A549 (cell line): ENCODE measurements around the gene HIVEP1.

Experiments used
- EHMT2 ChIP-seq: fragments of 200-600 bp; sonication (generic); IDR thresholded peaks from 2 replicates; pipeline ENCODE4 v1.6.1; 2016; ENCODE audit warnings: antibody characterized with exemption, low read depth, mild to moderate bottlenecking, moderate library complexity
- EP300 ChIP-seq, 2 experiments: fragments of >200 bp; sonication (Bioruptor Twin); formaldehyde crosslinking; IDR thresholded peaks; 2 replicates in 1 of 2; 3 replicates in 1 of 2; pipeline ENCODE4 v1.6.1; 2016 to 2017
- ESRRA ChIP-seq: fragments of 150-350 bp; IDR thresholded peaks from 2 replicates; pipeline ENCODE4 v1.6.1; 2014; ENCODE audit warnings: mild to moderate bottlenecking, low read length, borderline replicate concordance
- KDM1A ChIP-seq: fragments of 200-600 bp; sonication (generic); IDR thresholded peaks from 2 replicates; pipeline ENCODE4 v1.6.1; 2016; ENCODE audit warnings: low read depth, mild to moderate bottlenecking
- POLR2A ChIP-seq: IDR thresholded peaks from 2 replicates; pipeline ENCODE4 v1.6.1; 2012; ENCODE audit warnings: mild to moderate bottlenecking, low read length
- RCOR1 ChIP-seq: fragments of 150-350 bp; IDR thresholded peaks from 2 replicates; pipeline ENCODE4 v1.6.1; 2014; ENCODE audit warnings: antibody characterized with exemption, low read length, low read depth
- RFX5 ChIP-seq: fragments of 450-650 bp; IDR thresholded peaks from 2 replicates; pipeline ENCODE4 v1.7.1; 2014; ENCODE audit warnings: antibody characterized with exemption, mild to moderate bottlenecking, moderate library complexity
- ZFP36 ChIP-seq: fragments of 450-650 bp; IDR thresholded peaks from 2 replicates; pipeline ENCODE4 v1.6.1; 2014; ENCODE audit warnings: borderline replicate concordance; ENCODE audit not compliant: partially characterized antibody
- TF ChIP-seq, protein P1 (sequence below): fragments of >200 bp; sonication (Bioruptor Twin); formaldehyde crosslinking; IDR thresholded peaks from 3 replicates; pipeline ENCODE4 v1.5.1; 2016
- TF ChIP-seq, protein P2 (sequence below): IDR thresholded peaks from 2 replicates; pipeline ENCODE4 v1.6.1; 2012

DNA sequence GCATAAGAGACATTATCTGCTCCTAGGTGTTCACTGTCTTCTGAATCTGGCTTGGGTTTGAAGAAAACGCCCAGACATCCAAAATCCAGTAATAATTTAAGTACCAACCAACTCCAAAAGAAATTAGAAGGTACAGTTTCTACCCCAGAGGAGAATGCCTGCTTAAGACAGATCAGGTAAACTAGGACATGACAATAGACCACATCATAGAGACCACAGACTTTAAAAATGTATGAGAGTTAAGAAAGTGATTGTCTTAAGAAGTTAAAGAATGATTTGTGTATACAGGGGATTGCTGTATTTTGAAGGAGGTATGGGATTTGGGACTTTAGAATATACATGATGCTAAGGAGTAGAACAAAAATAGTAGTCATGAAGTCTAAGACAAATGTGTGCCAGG lies 157.3 kb downstream of the HIVEP1 start:
- TF ChIP-seq, protein P1, sequence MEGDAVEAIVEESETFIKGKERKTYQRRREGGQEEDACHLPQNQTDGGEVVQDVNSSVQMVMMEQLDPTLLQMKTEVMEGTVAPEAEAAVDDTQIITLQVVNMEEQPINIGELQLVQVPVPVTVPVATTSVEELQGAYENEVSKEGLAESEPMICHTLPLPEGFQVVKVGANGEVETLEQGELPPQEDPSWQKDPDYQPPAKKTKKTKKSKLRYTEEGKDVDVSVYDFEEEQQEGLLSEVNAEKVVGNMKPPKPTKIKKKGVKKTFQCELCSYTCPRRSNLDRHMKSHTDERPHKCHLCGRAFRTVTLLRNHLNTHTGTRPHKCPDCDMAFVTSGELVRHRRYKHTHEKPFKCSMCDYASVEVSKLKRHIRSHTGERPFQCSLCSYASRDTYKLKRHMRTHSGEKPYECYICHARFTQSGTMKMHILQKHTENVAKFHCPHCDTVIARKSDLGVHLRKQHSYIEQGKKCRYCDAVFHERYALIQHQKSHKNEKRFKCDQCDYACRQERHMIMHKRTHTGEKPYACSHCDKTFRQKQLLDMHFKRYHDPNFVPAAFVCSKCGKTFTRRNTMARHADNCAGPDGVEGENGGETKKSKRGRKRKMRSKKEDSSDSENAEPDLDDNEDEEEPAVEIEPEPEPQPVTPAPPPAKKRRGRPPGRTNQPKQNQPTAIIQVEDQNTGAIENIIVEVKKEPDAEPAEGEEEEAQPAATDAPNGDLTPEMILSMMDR, result no peak
- TF ChIP-seq, protein P2, sequence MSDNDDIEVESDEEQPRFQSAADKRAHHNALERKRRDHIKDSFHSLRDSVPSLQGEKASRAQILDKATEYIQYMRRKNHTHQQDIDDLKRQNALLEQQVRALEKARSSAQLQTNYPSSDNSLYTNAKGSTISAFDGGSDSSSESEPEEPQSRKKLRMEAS, result no peak
- TF ChIP-seq ESRRA (no peak), POLR2A (no peak), EP300 (IDR thresholded peaks at IDR 0.05) (no peak), RFX5 (no peak), KDM1A (no peak), RCOR1 (no peak), ZFP36 (no peak), EHMT2 (no peak)
